ENCODE results near the gene CHI3L2. TPM values are rescaled to one million over a fixed set of nuclear protein-coding genes. Genes with fewer than 3 reads are reported as not detected.
A peak's percentile ranks its signal among the peaks of the same experiment; 100 is the strongest.

The CHI3L2 gene
- total and polyA plus RNA-seq, 10 of the 15 experiments (the other 5 are each of a cell fraction or from before 2014, with no cell fraction given) = 37.1 to 508 (median 98.3) TPM

DNA sequence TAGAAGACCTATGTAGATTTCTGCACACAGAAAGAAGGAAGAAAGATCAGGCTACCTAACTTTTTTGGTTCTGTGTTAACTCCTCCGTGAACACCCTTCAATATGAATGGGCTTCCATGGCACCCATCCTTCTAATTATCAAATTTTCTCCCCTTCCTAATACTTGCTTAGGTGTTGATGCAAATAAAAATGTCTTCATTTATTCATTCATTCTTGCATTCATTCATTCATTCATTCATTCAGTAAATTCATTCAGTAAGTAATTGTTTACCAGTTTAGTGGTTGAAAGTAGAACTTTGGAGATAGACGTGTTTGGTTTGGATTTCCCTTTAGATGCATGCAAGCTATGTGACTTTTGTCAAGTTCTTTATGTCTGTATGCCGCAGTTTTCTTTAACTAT, 4.6 kb downstream of the CHI3L2 start:
- Histone ChIP-seq H3K27me3 (replicated peaks in 1 of 2; ENCODE audit: control insufficient read depth in 2 of 2, insufficient read depth in 2 of 2, low read length in 1 of 2) (no peaks in the 10 kb centered on the region), H3K9me3 (replicated peaks; ENCODE audit: control insufficient read depth, insufficient read depth, low read length) (no peaks in the 10 kb centered on the region), H3K4me2 (ENCODE audit: control insufficient read depth, insufficient read depth) (peak overlapping the region; percentile 56; the same call in 1 of the 2 replicates), H3K36me3 (ENCODE audit: control insufficient read depth in 2 of 2, insufficient read depth in 2 of 2, low read length in 1 of 2) (no peaks in the 10 kb centered on the region), H2AFZ (ENCODE audit: control insufficient read depth, low read depth, low read length) (no peak overlapping the region), H3K9ac (ENCODE audit: control insufficient read depth, insufficient read depth, low read length) (no peak overlapping the region), H3K4me1 (ENCODE audit: control insufficient read depth, insufficient read depth, low read length) (peaks cover 18% of the 10 kb centered on the region), H3K4me3 (peak overlapping the region; percentile 57; the same call in 1 of the 2 replicates), H4K20me1 (ENCODE audit: control insufficient read depth, insufficient read depth) (no peaks in the 10 kb centered on the region), H3K79me2 (ENCODE audit: control insufficient read depth, insufficient read depth, low read length) (peaks cover 12% of the 10 kb centered on the region), H3K27ac (ENCODE audit: control insufficient read depth, insufficient read depth) (no peak overlapping the region)
- ATAC-seq (no peak), FAIRE-seq (no peak), DNase-seq (ENCODE audit: low read depth, low spot score) (no peak)
- ChIA-PET CTCF (interaction anchor here (1.1 to 3.8 kb wide), 9 partner anchors 9 to 529 kb away, joined by 3 to 25 read pairs (median 3); no protein-coding TSS in a partner anchor), SMC1A (ENCODE audit: uncharacterized antibody, unreplicated experiment) (interaction anchor here (0.5 to 2.4 kb wide), 16 partner anchors 9 to 537 kb away, joined by 3 to 8 read pairs (median 4); no protein-coding TSS in a partner anchor), RAD21 (ENCODE audit: unreplicated experiment) (interaction anchor here (0.9 to 2.0 kb wide), 5 partner anchors 9 to 102 kb away, joined by 3 to 6 read pairs (median 3); no protein-coding TSS in a partner anchor), POLR2A (no interaction called here)
- no peak for TF ChIP-seq NRF1 (conservative IDR thresholded peaks at IDR 0.05; ENCODE audit: low read depth, low read length)
- TF ChIP-seq ZNF24 (IDR thresholded peaks at IDR 0.05) = peak; percentile 96
- no peak for TF ChIP-seq IRF4 (IDR thresholded peaks at IDR 0.05; ENCODE audit: low read depth, low read length)
- 88% methylated on average over 3 of the region's 3 CpGs for WGBS (ENCODE audit: insufficient coverage, insufficient replicate concordance, low lambda C conversion rate, missing lambda C conversion rate)
- intact Hi-C loops (cut with micrococcal nuclease; ENCODE audit: unreplicated experiment) = no loop called here
- in situ Hi-C loops (cut with MboI) = no loop called here
- no TSS peak for BruUV-seq (replicated peaks)

DNA sequence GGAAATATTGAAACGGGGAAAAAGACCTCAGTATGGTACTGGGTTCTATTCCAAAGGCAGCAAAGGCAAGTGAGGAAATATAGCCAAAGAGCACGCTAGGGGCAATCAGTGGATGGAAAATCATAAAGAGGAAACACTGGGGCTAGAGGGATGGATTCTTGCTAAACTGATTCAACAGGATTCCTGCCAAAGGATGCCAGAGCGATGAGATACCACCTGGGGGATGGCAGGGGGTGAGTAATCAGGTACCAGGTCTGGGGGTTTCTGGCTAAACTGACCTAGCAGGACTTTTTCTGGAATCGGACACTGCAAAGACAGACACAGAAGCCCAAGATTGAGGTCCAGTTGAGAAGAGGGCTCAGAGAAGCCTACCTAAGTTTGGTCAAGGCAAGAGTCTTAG, 6.7 kb downstream of the CHI3L2 start:
- DNase-seq (ENCODE audit: low read depth, low spot score) = no peak
- H3K9me3 ChIP-seq (replicated peaks; ENCODE audit: control insufficient read depth, insufficient read depth, low read length) = no peaks in the 10 kb centered on the region
- SMC1A ChIA-PET (ENCODE audit: uncharacterized antibody, unreplicated experiment) = no interaction called here
- no peak overlapping the region for H3K27ac ChIP-seq (ENCODE audit: control insufficient read depth, insufficient read depth)
- in situ Hi-C loops (cut with MboI) (no loop called here), intact Hi-C loops (cut with micrococcal nuclease; ENCODE audit: unreplicated experiment) (no loop called here)
- POLR2A ChIA-PET = interaction anchor here (0.6 kb wide), 1 partner anchor 177 kb away, joined by 5 read pairs; no protein-coding TSS in a partner anchor
- ATAC-seq = no peak
- WGBS (ENCODE audit: insufficient coverage, insufficient replicate concordance, low lambda C conversion rate, missing lambda C conversion rate) = 96% methylated on average over 4 of the region's 4 CpGs
- no peak overlapping the region for H3K9ac ChIP-seq (ENCODE audit: control insufficient read depth, insufficient read depth, low read length)
- no peak overlapping the region for H3K4me2 ChIP-seq (ENCODE audit: control insufficient read depth, insufficient read depth)
- FAIRE-seq = no peak
- H3K79me2 ChIP-seq (ENCODE audit: control insufficient read depth, insufficient read depth, low read length) = peaks cover 12% of the 10 kb centered on the region
- no peak overlapping the region for H3K4me3 ChIP-seq
- no peaks in the 10 kb centered on the region for H3K4me1 ChIP-seq (ENCODE audit: control insufficient read depth, insufficient read depth, low read length)
- no peaks in the 10 kb centered on the region for H4K20me1 ChIP-seq (ENCODE audit: control insufficient read depth, insufficient read depth)
- no TSS peak for BruUV-seq (replicated peaks)
- H2AFZ ChIP-seq (ENCODE audit: control insufficient read depth, low read depth, low read length) = no peak overlapping the region
- RAD21 ChIA-PET (ENCODE audit: unreplicated experiment) = no interaction called here
- peaks cover 0 to 4% of the 10 kb centered on the region in 2 experiments; a peak in 1 of 4 replicates for H3K36me3 ChIP-seq (ENCODE audit: control insufficient read depth in 2 of 2, insufficient read depth in 2 of 2, low read length in 1 of 2)
- TF ChIP-seq TAF1 (IDR thresholded peaks at IDR 0.05; ENCODE audit: borderline replicate concordance, low read depth, low read length) = no peak
- TF ChIP-seq FOXM1 (IDR thresholded peaks at IDR 0.05; ENCODE audit: low read depth, low read length) = no peak
- TF ChIP-seq, protein P1, sequence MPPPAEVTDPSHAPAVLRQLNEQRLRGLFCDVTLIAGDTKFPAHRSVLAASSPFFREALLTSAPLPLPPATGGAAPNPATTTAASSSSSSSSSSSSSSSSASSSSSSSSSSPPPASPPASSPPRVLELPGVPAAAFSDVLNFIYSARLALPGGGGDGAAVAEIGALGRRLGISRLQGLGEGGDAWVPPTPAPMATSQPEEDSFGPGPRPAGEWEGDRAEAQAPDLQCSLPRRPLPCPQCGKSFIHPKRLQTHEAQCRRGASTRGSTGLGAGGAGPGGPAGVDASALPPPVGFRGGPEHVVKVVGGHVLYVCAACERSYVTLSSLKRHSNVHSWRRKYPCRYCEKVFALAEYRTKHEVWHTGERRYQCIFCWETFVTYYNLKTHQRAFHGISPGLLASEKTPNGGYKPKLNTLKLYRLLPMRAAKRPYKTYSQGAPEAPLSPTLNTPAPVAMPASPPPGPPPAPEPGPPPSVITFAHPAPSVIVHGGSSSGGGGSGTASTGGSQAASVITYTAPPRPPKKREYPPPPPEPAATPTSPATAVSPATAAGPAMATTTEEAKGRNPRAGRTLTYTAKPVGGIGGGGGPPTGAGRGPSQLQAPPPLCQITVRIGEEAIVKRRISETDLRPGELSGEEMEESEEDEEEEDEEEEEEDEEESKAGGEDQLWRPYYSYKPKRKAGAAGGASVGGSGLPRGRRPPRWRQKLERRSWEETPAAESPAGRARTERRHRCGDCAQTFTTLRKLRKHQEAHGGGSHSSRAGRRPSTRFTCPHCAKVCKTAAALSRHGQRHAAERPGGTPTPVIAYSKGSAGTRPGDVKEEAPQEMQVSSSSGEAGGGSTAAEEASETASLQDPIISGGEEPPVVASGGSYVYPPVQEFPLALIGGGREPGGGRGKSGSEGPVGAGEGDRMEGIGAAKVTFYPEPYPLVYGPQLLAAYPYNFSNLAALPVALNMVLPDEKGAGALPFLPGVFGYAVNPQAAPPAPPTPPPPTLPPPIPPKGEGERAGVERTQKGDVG (CRISPR knock-in tag; IDR thresholded peaks at IDR 0.05) = no peak
- CTCF ChIA-PET = no interaction called here
- H3K27me3 ChIP-seq (replicated peaks in 1 of 2; ENCODE audit: control insufficient read depth in 2 of 2, insufficient read depth in 2 of 2, low read length in 1 of 2) = no peaks in the 10 kb centered on the region

All from GM12878 (cell line).